SK-N-SH (cell line): ENCODE results near the gene RPL39L.

Experiments used
- EP300 ChIP-seq, 2 experiments: IDR thresholded peaks; 2 replicates each; pipeline versions ENCODE4 v1.4.0 to v1.6.1; 2012; ENCODE audit warnings: borderline replicate concordance in 1 of 2, low read depth in 1 of 2, low read length in 1 of 2
- EZH2phosphoT487 ChIP-seq: fragments of 200-600 bp; sonication (generic); IDR thresholded peaks from 2 replicates; pipeline ENCODE4 v1.6.1; 2017; ENCODE audit warnings: low read depth, mixed run types, mild to moderate bottlenecking, antibody characterized with exemption, moderate library complexity, borderline replicate concordance
- GABPA ChIP-seq: IDR thresholded peaks from 2 replicates; pipeline ENCODE4 v1.4.0; 2012; ENCODE audit warnings: low read depth, mild to moderate bottlenecking
- NFIC ChIP-seq: IDR thresholded peaks from 2 replicates; pipeline ENCODE4 v1.4.0; 2012; ENCODE audit warnings: borderline replicate concordance
- POLR2AphosphoS5 ChIP-seq: IDR thresholded peaks from 2 replicates; pipeline ENCODE4 v1.6.1; 2012; ENCODE audit warnings: low read depth, low read length
- SMC3 ChIP-seq: IDR thresholded peaks from 2 replicates; pipeline ENCODE4 v1.6.1; 2012; ENCODE audit warnings: low read depth, low read length, improper control_type of control experiment
- TF ChIP-seq, protein P1 (sequence below): fragments of 200-600 bp; sonication (generic); IDR thresholded peaks from 2 replicates; pipeline ENCODE4 v1.6.1; 2017; ENCODE audit warnings: antibody characterized with exemption, mild to moderate bottlenecking, moderate library complexity
- TF ChIP-seq, protein P2 (sequence below): IDR thresholded peaks from 2 replicates; pipeline ENCODE4 v1.4.0; 2012; ENCODE audit warnings: low read depth, borderline replicate concordance

DNA sequence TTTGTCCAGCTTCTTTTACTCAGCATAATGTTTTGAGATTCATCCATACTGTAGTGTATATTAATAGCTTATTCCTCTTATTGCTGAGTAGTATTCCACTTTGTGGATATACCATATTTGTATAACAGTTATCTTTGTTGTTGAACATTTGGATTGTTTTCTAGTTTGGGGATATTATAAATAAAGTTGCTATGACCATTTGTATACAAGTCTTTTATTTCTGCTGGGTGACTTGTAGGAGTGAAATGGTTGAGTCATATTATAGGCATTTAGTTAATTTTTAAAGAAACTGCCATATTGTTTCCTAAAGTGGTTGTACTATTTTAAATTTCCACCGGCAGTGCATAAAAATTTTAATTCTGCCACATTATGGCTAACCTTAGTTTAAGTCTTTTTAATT, 53.4 kb downstream of the RPL39L start:
- TF ChIP-seq POLR2AphosphoS5 (no peak), EP300 (IDR thresholded peaks at IDR 0.05; ENCODE audit: borderline replicate concordance in 1 of 2, low read depth in 1 of 2, low read length in 1 of 2) (no peak), NFIC (no peak), EZH2phosphoT487 (no peak), SMC3 (no peak), GABPA (no peak)
- TF ChIP-seq, protein P1, sequence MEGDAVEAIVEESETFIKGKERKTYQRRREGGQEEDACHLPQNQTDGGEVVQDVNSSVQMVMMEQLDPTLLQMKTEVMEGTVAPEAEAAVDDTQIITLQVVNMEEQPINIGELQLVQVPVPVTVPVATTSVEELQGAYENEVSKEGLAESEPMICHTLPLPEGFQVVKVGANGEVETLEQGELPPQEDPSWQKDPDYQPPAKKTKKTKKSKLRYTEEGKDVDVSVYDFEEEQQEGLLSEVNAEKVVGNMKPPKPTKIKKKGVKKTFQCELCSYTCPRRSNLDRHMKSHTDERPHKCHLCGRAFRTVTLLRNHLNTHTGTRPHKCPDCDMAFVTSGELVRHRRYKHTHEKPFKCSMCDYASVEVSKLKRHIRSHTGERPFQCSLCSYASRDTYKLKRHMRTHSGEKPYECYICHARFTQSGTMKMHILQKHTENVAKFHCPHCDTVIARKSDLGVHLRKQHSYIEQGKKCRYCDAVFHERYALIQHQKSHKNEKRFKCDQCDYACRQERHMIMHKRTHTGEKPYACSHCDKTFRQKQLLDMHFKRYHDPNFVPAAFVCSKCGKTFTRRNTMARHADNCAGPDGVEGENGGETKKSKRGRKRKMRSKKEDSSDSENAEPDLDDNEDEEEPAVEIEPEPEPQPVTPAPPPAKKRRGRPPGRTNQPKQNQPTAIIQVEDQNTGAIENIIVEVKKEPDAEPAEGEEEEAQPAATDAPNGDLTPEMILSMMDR: no peak
- TF ChIP-seq, protein P2, sequence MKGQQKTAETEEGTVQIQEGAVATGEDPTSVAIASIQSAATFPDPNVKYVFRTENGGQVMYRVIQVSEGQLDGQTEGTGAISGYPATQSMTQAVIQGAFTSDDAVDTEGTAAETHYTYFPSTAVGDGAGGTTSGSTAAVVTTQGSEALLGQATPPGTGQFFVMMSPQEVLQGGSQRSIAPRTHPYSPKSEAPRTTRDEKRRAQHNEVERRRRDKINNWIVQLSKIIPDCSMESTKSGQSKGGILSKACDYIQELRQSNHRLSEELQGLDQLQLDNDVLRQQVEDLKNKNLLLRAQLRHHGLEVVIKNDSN: no peak
